Right lobe of liver (tissue), 6 donors: Measurements from ENCODE around the gene EHD2. TPM values are rescaled to one million over a fixed set of nuclear protein-coding genes. Genes with fewer than 3 reads are reported as not detected.

Experiments
- ATAC-seq, 4 donors: fragments of 200-7000 bp; cut with Tn5 transposase; one replicate each; pipeline ENCODE4 v1.9.1; 2020; ENCODE audit warnings: mild to moderate bottlenecking in 4 of 4, moderate library complexity in 4 of 4
- DNase-seq, 3 donors: peaks; one replicate each; pipeline ENCODE4 v3.0.0-alpha.2; 2020
- H3K27ac ChIP-seq, 3 donors: fragments of 200-600 bp; one replicate each; pipeline ENCODE4 v1.8.0; 2022
- H3K27me3 ChIP-seq, 2 donors: fragments of 200-600 bp; one replicate each; pipeline ENCODE4 v1.8.0; 2022
- H3K36me3 ChIP-seq, 4 donors: fragments of 200-600 bp; sonication (generic) in 1 of 4; one replicate each; pipeline versions ENCODE4 v1.5.1 to v1.8.0; 2017 to 2022; ENCODE audit warnings: control low read depth in 1 of 4
- H3K4me1 ChIP-seq, 4 donors: fragments of 200-600 bp; sonication (generic) in 1 of 4; one replicate each; pipeline versions ENCODE4 v1.5.1 to v1.8.0; 2017 to 2022; ENCODE audit warnings: control low read depth in 1 of 4
- H3K4me3 ChIP-seq, 3 donors: fragments of 200-600 bp; one replicate each; pipeline ENCODE4 v1.8.0; 2022
- H3K9me3 ChIP-seq, 4 donors: fragments of 200-600 bp; sonication (generic) in 1 of 4; one replicate each; pipeline versions ENCODE4 v1.5.1 to v1.8.0; 2017 to 2022; ENCODE audit warnings: control low read depth in 1 of 4
- CTCF ChIP-seq, 4 donors: fragments of 200-600 bp in 3 of 4; fragments of 450-650 bp in 1 of 4; IDR thresholded peaks; one replicate each; pipeline versions ENCODE4 v1.5.1 to v1.8.0; 2016 to 2022; ENCODE audit warnings: antibody characterized with exemption in 4 of 4, mild to moderate bottlenecking in 2 of 4
- POLR2A ChIP-seq: fragments of 450-650 bp; IDR thresholded peaks from one replicate; pipeline ENCODE4 v1.6.1; 2017; ENCODE audit warnings: antibody characterized with exemption, mild to moderate bottlenecking
- WGBS: methylation state at CpG from one replicate; pipeline ENCODE4 v1.1.6; 2018; ENCODE audit warnings: low coverage, low lambda C conversion rate; ENCODE audit not compliant: insufficient coverage; ENCODE audit errors: missing lambda C conversion rate; 5-methylcytosine and 5-hydroxymethylcytosine counted together
- intact Hi-C, 2 donors: fragments of 100-400 bp; cut with DNase I; formaldehyde crosslinking; loops; one replicate each; pipeline versions ENCODE4 v1.11.2 to v1.14.1; 2022
- total RNA-seq, 6 experiments: library from RNA; depleted of rRNA in 2 of 6; stranded (reverse); fragments of >200 nt in 2 of 6; fragmentation: NEBNext Ultra II Directional in 3 of 6; extraction: Animal tissue kit (Norgen Biotek cat#: 25700) in 3 of 6; gene quantifications; one replicate each; pipeline versions ENCODE4 v1.1.0 to v1.2.4, GENCODE V29; 2016 to 2023
- donor health status: DM: no; HTN: yes; CAD: no.
- donor health status: DM: no; HTN: no; CAD: no.
- donor health status: DM: no; HTN: no; CAD: no.
- donor health status: DM: no; HTN: yes; CAD: no.
- donor health status: DM: no; HTN: yes; CAD: no.

EHD2 gene
- total RNA-seq, 6 experiments from 2014 or later = 3.6 to 20.2 (median 12.8) TPM

GRCh38 chr19:47755762-47756626 lies 42.8 kb downstream of the EHD2 start:
- no peak overlapping the region for H3K4me3 ChIP-seq
- H3K27me3 ChIP-seq = no peaks in the 10 kb centered on the region
- ATAC-seq (peak in 2 of 4 donors; percentile 5 to 7), DNase-seq (peak in 1 of 3 donors; percentile 56)
- H3K9me3 ChIP-seq = no peaks in the 10 kb centered on the region
- intact Hi-C loops = no loop called here
- peaks cover 0 to 29% (median 12%) of the 10 kb centered on the region in 4 donors for H3K4me1 ChIP-seq
- peak overlapping the region in 1 of 3 donors; percentile 87 for H3K27ac ChIP-seq
- 43% methylated on average over 6 of the region's 28 CpGs for WGBS
- H3K36me3 ChIP-seq = peaks cover 0 to 44% (median 28%) of the 10 kb centered on the region in 4 donors
- TF ChIP-seq CTCF (IDR thresholded peaks at IDR 0.05) (no peak), POLR2A (no peak)

GRCh38 chr19:47756627-47756929 lies 43.4 kb downstream of the EHD2 start:
- H3K27me3 ChIP-seq = no peaks in the 10 kb centered on the region
- no CpG with 5 or more reads among the region's 12 CpGs for WGBS
- H3K27ac ChIP-seq = peak overlapping the region in 2 of 3 donors; percentile 52 to 87
- no peaks in the 10 kb centered on the region for H3K9me3 ChIP-seq
- no peak for TF ChIP-seq CTCF (IDR thresholded peaks at IDR 0.05)
- no peak for TF ChIP-seq POLR2A
- peak; percentile 1 to 3 (median 1) for ATAC-seq
- peaks cover 0 to 38% (median 22%) of the 10 kb centered on the region in 4 donors for H3K36me3 ChIP-seq
- intact Hi-C loops = no loop called here
- no peak overlapping the region for H3K4me3 ChIP-seq
- peaks cover 0 to 29% (median 12%) of the 10 kb centered on the region in 4 donors for H3K4me1 ChIP-seq
- peak in 1 of 3 donors; percentile 57 for DNase-seq

- intact Hi-C loops = no loop called here
- Histone ChIP-seq H3K4me3 (peak overlapping the region in 1 of 3 donors; percentile 14), H3K27me3 (no peaks in the 10 kb centered on the region), H3K27ac (peak overlapping the region; percentile 51 to 87 (median 52)), H3K4me1 (peaks cover 0 to 29% (median 12%) of the 10 kb centered on the region in 4 donors), H3K9me3 (no peaks in the 10 kb centered on the region), H3K36me3 (peaks cover 0 to 34% (median 20%) of the 10 kb centered on the region in 4 donors)
- TF ChIP-seq CTCF (IDR thresholded peaks at IDR 0.05) = peak; percentile 3 to 34 (median 20)
- no peak for TF ChIP-seq POLR2A
- DNase-seq = peak; percentile 70 to 88 (median 84)
- peak; percentile 77 to 88 (median 78) for ATAC-seq
- 32% methylated on average over 5 of the region's 22 CpGs for WGBS
These were observed 43.9 kb downstream of the EHD2 start for GRCh38 chr19:47756953-47757608.

GRCh38 chr19:47757617-47758442 lies 44.6 kb downstream of the EHD2 start:
- Histone ChIP-seq H3K27me3 (no peaks in the 10 kb centered on the region), H3K36me3 (peaks cover 0 to 27% (median 14%) of the 10 kb centered on the region in 4 donors), H3K9me3 (no peaks in the 10 kb centered on the region), H3K4me1 (peaks cover 0 to 29% (median 12%) of the 10 kb centered on the region in 4 donors), H3K27ac (peak overlapping the region in 2 of 3 donors; percentile 52 to 87), H3K4me3 (peak overlapping the region in 2 of 3 donors; percentile 5 to 14)
- intact Hi-C loops = no loop called here
- no peak for TF ChIP-seq CTCF (IDR thresholded peaks at IDR 0.05)
- no peak for TF ChIP-seq POLR2A
- 51% methylated on average over 12 of the region's 14 CpGs for WGBS
- DNase-seq (peak in 1 of 3 donors; percentile 34), ATAC-seq (peak; percentile 42 to 61 (median 48))
